Sigmoid colon (tissue), 7 donors: Measurements from ENCODE around the gene ZNF561. TPM values are rescaled to one million over a fixed set of nuclear protein-coding genes. Genes with fewer than 3 reads are reported as not detected.

Experiments used
- DNase-seq: peaks from one replicate; pipeline ENCODE4 v3.0.0-alpha.2; 2019
- H3K27ac ChIP-seq, 4 donors: fragments of 200-600 bp; sonication (generic); one replicate each; pipeline ENCODE4 v1.5.1; 2016 to 2019; ENCODE audit warnings: mild to moderate bottlenecking in 1 of 4
- H3K27me3 ChIP-seq, 3 donors: fragments of 200-600 bp; sonication (generic); one replicate each; pipeline ENCODE4 v1.5.1; 2019; ENCODE audit warnings: mild to moderate bottlenecking in 1 of 3
- H3K36me3 ChIP-seq, 4 donors: fragments of 200-600 bp; sonication (generic); one replicate each; pipeline ENCODE4 v1.5.1; 2016 to 2019
- H3K4me1 ChIP-seq, 4 donors: fragments of 200-600 bp; sonication (generic); one replicate each; pipeline ENCODE4 v1.5.1; 2017 to 2019
- H3K4me3 ChIP-seq, 4 donors: fragments of 200-600 bp; sonication (generic); one replicate each; pipeline ENCODE4 v1.5.1; 2017 to 2019; ENCODE audit warnings: mild to moderate bottlenecking in 2 of 4, moderate library complexity in 1 of 4
- H3K9me3 ChIP-seq, 4 donors: fragments of 200-600 bp in 3 of 4; sonication (generic) in 3 of 4; one replicate each; pipeline versions ENCODE4 v1.5.1 to v1.6.1; 2013 to 2019
- EP300 ChIP-seq, 4 donors: sonication (generic); formaldehyde crosslinking; IDR thresholded peaks; one replicate each; pipeline ENCODE4 v1.6.1; 2017; ENCODE audit warnings: antibody characterized with exemption in 4 of 4
- POLR2A ChIP-seq, 2 donors: fragments of 450-650 bp; IDR thresholded peaks; one replicate each; pipeline ENCODE4 v1.6.1; 2016; ENCODE audit warnings: antibody characterized with exemption in 2 of 2, mild to moderate bottlenecking in 2 of 2, moderate library complexity in 2 of 2
- POLR2AphosphoS5 ChIP-seq, 4 donors: sonication (generic); formaldehyde crosslinking; IDR thresholded peaks; one replicate each; pipeline ENCODE4 v1.6.1; 2017; ENCODE audit warnings: antibody characterized with exemption in 4 of 4
- WGBS, 2 donors: extraction: QIAGEN DNeasy Blood & Tissue Kit; methylation state at CpG; one replicate each; pipeline ENCODE4 v1.1.7; 2013; 5-methylcytosine and 5-hydroxymethylcytosine counted together
- intact Hi-C: fragments of 100-400 bp; cut with DNase I; formaldehyde crosslinking; loops from one replicate; pipeline ENCODE4 v1.15.1; 2023
- polyA plus RNA-seq, 3 donors: library from polyadenylated mRNA; stranded (reverse); fragments of 200-250 nt; gene quantifications; one replicate each; pipeline ENCODE4 v1.2.3, GENCODE V29; 2013
- total RNA-seq, 4 donors: library from RNA; depleted of rRNA; stranded (reverse); fragments of >200 nt; gene quantifications; one replicate each; pipeline ENCODE4 v1.1.0, GENCODE V29; 2016
- TF ChIP-seq, protein P1 (sequence below), 4 experiments: fragments of 450-650 bp in 3 of 4; fragments of 200-600 bp in 1 of 4; IDR thresholded peaks; one replicate each; pipeline ENCODE4 v1.5.1; 2016 to 2019; ENCODE audit warnings: antibody characterized with exemption in 4 of 4, mild to moderate bottlenecking in 3 of 4, moderate library complexity in 2 of 4
- donor health status: healthy with polysubstance abuse.
- donor health status: Bipolar disorder and iron deficiency.
- donor health status: healthy.

ZNF561 gene
- total and polyA plus RNA-seq, 7 donors, result 14.1 to 41.3 (median 30.3) TPM

DNA sequence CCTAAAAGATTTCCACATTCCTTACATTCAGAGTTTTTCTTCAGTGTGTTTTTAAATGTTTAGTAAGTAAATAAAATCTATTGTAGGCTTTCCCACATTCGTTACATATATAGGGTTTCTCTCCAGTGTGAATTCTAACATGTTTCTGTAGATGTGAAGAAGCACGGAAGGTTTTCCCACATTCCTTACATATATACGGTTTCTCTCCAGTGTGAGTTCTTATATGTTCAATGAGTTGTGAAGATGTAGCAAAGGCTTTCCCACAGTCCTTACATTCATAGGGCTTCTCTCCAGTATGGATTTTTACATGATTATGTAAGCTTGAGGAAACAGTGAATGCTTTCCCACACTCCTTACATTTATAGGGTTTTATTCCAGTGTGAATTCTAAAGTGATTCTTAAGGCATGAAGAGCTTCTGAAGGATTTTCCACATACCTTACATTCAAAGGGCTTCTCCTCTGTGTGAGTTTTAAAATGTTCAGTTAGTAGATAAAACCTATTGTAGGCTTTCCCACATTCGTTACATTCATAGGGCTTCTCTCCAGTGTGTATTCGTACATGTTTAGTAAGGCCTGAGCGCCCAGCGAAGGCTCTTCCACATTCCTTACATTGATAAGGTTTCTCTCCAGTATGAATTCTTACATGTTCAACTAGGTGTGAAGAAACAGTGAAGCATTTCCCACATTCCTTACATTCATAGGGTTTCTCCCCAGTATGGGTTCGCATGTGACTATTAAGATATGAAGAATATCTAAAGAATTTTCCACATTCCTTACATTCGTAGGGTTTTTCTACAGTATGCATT is 54.9 kb downstream of the ZNF561 start:
- DNase-seq, result no peak
- H3K4me1 ChIP-seq, result no peaks in the 10 kb centered on the region
- H3K4me3 ChIP-seq, result no peak overlapping the region
- TF ChIP-seq EP300 (IDR thresholded peaks at IDR 0.05), result no peak
- no peak for TF ChIP-seq POLR2AphosphoS5 (IDR thresholded peaks at IDR 0.05)
- no peak for TF ChIP-seq POLR2A (IDR thresholded peaks at IDR 0.05)
- TF ChIP-seq, protein P1, sequence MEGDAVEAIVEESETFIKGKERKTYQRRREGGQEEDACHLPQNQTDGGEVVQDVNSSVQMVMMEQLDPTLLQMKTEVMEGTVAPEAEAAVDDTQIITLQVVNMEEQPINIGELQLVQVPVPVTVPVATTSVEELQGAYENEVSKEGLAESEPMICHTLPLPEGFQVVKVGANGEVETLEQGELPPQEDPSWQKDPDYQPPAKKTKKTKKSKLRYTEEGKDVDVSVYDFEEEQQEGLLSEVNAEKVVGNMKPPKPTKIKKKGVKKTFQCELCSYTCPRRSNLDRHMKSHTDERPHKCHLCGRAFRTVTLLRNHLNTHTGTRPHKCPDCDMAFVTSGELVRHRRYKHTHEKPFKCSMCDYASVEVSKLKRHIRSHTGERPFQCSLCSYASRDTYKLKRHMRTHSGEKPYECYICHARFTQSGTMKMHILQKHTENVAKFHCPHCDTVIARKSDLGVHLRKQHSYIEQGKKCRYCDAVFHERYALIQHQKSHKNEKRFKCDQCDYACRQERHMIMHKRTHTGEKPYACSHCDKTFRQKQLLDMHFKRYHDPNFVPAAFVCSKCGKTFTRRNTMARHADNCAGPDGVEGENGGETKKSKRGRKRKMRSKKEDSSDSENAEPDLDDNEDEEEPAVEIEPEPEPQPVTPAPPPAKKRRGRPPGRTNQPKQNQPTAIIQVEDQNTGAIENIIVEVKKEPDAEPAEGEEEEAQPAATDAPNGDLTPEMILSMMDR (IDR thresholded peaks at IDR 0.05), result no peak
- H3K36me3 ChIP-seq, result peaks cover 35 to 88% (median 70%) of the 10 kb centered on the region in 4 donors
- no peak overlapping the region for H3K27ac ChIP-seq
- 98% methylated on average over 9 of the region's 9 CpGs for WGBS, 2 donors
- H3K9me3 ChIP-seq, result peaks cover 47 to 84% (median 77%) of the 10 kb centered on the region in 4 donors
- no peaks in the 10 kb centered on the region for H3K27me3 ChIP-seq
- intact Hi-C loops, result no loop called here

Other genes starting within 250 kb of the ZNF561 start
- 10 to 100 TPM; 15.7 to 32.7 (median 21.6) TPM for gene ZNF266, start 185.7 kb downstream of the ZNF561 start, total RNA-seq
- 10 to 100 TPM in 1 of 3 donors, 1 to 10 TPM in 2; 3.7 to 24.9 (median 6.6) TPM for gene ZNF266, start 185.7 kb downstream of the ZNF561 start, polyA plus RNA-seq
- gene ZNF560, start 122.6 kb downstream of the ZNF561 start, total RNA-seq, result not detected
- not detected for gene ZNF560, start 122.6 kb downstream of the ZNF561 start, polyA plus RNA-seq
- gene ZNF426, start 82.6 kb downstream of the ZNF561 start, total RNA-seq, result 10 to 100 TPM; 11.4 to 18.1 (median 12.7) TPM
- 1 to 10 TPM; 1.2 to 4.1 (median 2.1) TPM for gene ZNF426, start 82.6 kb downstream of the ZNF561 start, polyA plus RNA-seq
- gene ZNF121, start 36.7 kb downstream of the ZNF561 start, total RNA-seq, result 10 to 100 TPM; 18.3 to 28.6 (median 23.7) TPM
- gene ZNF121, start 36.7 kb downstream of the ZNF561 start, polyA plus RNA-seq, result 1 to 10 TPM; 1.2 to 8.0 (median 1.4) TPM
- gene ZNF562, start 53.9 kb upstream of the ZNF561 start, total RNA-seq, result 10 to 100 TPM; 21.3 to 45.4 (median 32.4) TPM
- 10 to 100 TPM; 13.2 to 14.2 (median 13.6) TPM for gene ZNF562, start 53.9 kb upstream of the ZNF561 start, polyA plus RNA-seq
- 10 to 100 TPM; 15.8 to 48.7 (median 23.7) TPM for gene ZNF846, start 147.5 kb upstream of the ZNF561 start, total RNA-seq
- 1 to 10 TPM; 3.6 to 6.7 (median 4.6) TPM for gene ZNF846, start 147.5 kb upstream of the ZNF561 start, polyA plus RNA-seq
- 10 to 100 TPM; 18.3 to 31.9 (median 26.6) TPM for gene FBXL12, start 197.8 kb upstream of the ZNF561 start, total RNA-seq
- 10 to 100 TPM; 14.8 to 22.4 (median 18.6) TPM for gene FBXL12, start 197.8 kb upstream of the ZNF561 start, polyA plus RNA-seq
- 100 to 1,000 TPM; 518 to 900 (median 674) TPM for gene UBL5, start 206.7 kb upstream of the ZNF561 start, total RNA-seq
- 1,000 to 10,000 TPM in 2 of 3 donors, 100 to 1,000 TPM in 1; 532 to 1,128 (median 1,056) TPM for gene UBL5, start 206.7 kb upstream of the ZNF561 start, polyA plus RNA-seq
- 100 to 1,000 TPM in 3 of 4 donors, 10 to 100 TPM in 1; 77.5 to 149 (median 142) TPM for gene PIN1, start 214.1 kb upstream of the ZNF561 start, total RNA-seq
- gene PIN1, start 214.1 kb upstream of the ZNF561 start, polyA plus RNA-seq, result 100 to 1,000 TPM in 2 of 3 donors, 10 to 100 TPM in 1; 87.4 to 122 (median 117) TPM